ENCODE measurements around the gene FXYD7. TPM values are rescaled to one million over a fixed set of nuclear protein-coding genes. Genes with fewer than 3 reads are reported as not detected.

Gene FXYD7
- total and polyA plus RNA-seq, 2 of the 13 experiments (the other 11 are each of a cell fraction or from before 2014, with no cell fraction given), result 0.55 TPM; not detected in 1

DNA sequence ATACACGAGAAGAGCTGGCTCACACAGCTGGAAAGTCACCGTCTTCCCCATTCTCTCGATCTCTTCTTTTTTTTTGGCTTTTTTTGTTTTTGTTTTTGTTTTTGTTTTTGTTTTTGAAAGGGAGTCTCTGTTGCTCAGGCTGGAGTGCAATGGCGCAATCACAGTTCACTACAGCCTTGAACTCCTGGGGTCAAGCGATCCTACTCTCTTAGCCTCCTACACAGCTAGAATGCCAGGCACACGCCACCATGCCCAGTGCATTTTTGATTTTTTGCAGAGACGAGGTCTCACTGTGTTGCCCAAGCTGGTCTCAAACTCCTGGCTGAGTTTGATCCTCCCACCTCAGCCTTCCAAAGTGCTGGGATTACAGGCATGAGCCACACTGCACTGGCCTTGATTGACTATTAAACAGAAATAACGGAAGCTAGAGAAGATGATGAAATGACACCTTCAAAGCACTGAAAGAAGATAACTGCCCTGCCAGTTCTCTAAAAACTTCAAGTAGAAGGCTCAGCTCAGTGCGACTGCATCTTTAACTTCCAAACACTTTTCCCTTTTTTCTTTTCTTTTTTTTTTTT lies 23.4 kb upstream of the FXYD7 start (continued):
- TF ChIP-seq TBP (CRISPR knock-in tag; IDR thresholded peaks at IDR 0.05) (no peak), PHF20 (CRISPR knock-in tag; IDR thresholded peaks at IDR 0.05) (no peak), MED1 (CRISPR knock-in tag; IDR thresholded peaks at IDR 0.05) (no peak), NFE2L2 (IDR thresholded peaks at IDR 0.05; ENCODE audit: low read length) (no peak), ZNF160 (CRISPR knock-in tag; IDR thresholded peaks at IDR 0.05) (no peak), CEBPG (CRISPR knock-in tag; IDR thresholded peaks at IDR 0.05) (0 out of 2 replicates have a peak, but pooled peaks have one; percentile 21), TSC22D2 (CRISPR knock-in tag; IDR thresholded peaks at IDR 0.05; ENCODE audit: borderline replicate concordance) (no peak), ZNF331 (CRISPR knock-in tag; IDR thresholded peaks at IDR 0.05) (no peak), JUND (CRISPR knock-in tag; IDR thresholded peaks at IDR 0.05) (no peak), MIXL1 (CRISPR knock-in tag; IDR thresholded peaks at IDR 0.05) (no peak), FOXP4 (CRISPR knock-in tag; IDR thresholded peaks at IDR 0.05) (peak; percentile 43; the same call in 1 of the 2 replicates), ZNF18 (CRISPR knock-in tag; IDR thresholded peaks at IDR 0.05; ENCODE audit: insufficient replicate concordance) (no peak), CEBPB (IDR thresholded peaks at IDR 0.05; ENCODE audit: borderline replicate concordance, low read depth, low read length) (peak; percentile 56), ZNF446 (CRISPR knock-in tag; IDR thresholded peaks at IDR 0.05) (no peak)
- TF ChIP-seq, protein P1, sequence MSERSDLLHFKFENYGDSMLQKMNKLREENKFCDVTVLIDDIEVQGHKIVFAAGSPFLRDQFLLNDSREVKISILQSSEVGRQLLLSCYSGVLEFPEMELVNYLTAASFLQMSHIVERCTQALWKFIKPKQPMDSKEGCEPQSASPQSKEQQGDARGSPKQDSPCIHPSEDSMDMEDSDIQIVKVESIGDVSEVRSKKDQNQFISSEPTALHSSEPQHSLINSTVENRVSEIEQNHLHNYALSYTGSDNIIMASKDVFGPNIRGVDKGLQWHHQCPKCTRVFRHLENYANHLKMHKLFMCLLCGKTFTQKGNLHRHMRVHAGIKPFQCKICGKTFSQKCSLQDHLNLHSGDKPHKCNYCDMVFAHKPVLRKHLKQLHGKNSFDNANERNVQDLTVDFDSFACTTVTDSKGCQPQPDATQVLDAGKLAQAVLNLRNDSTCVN (CRISPR knock-in tag; IDR thresholded peaks at IDR 0.05; ENCODE audit: borderline replicate concordance), result no peak
- TF ChIP-seq, protein P2, sequence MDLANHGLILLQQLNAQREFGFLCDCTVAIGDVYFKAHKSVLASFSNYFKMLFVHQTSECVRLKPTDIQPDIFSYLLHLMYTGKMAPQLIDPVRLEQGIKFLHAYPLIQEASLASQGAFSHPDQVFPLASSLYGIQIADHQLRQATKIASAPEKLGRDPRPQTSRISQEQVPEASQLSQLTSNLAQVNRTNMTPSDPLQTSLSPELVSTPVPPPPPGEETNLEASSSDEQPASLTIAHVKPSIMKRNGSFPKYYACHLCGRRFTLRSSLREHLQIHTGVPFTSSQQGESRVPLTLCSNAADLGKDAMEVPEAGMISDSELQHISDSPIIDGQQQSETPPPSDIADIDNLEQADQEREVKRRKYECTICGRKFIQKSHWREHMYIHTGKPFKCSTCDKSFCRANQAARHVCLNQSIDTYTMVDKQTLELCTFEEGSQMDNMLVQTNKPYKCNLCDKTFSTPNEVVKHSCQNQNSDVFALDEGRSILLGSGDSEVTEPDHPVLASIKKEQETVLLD (CRISPR knock-in tag; IDR thresholded peaks at IDR 0.05; ENCODE audit: low read depth), result no peak
- TF ChIP-seq, protein P3, sequence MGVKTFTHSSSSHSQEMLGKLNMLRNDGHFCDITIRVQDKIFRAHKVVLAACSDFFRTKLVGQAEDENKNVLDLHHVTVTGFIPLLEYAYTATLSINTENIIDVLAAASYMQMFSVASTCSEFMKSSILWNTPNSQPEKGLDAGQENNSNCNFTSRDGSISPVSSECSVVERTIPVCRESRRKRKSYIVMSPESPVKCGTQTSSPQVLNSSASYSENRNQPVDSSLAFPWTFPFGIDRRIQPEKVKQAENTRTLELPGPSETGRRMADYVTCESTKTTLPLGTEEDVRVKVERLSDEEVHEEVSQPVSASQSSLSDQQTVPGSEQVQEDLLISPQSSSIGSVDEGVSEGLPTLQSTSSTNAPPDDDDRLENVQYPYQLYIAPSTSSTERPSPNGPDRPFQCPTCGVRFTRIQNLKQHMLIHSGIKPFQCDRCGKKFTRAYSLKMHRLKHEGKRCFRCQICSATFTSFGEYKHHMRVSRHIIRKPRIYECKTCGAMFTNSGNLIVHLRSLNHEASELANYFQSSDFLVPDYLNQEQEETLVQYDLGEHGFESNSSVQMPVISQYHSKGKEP (CRISPR knock-in tag; IDR thresholded peaks at IDR 0.05), result no peak

Measured in HepG2 (cell line).